HG03025 (cell line): Measurements from ENCODE around the gene TNRC6A.
"Not testable (repeated sequence)": the region's sequence is repeated elsewhere in the genome, so short reads cannot be mapped to it uniquely, and the experiment has no call there.

Experiments used
- ATAC-seq: cut with Tn5 transposase; IDR thresholded peaks from one replicate; pipeline ENCODE4 v1.9.1; 2021; ENCODE audit warnings: mild to moderate bottlenecking, moderate library complexity; ENCODE audit not compliant: unreplicated experiment, low FRiP score

Gene TNRC6A

GRCh38 chr16:24729243-24729950 is at the start of gene TNRC6A:
TSS of gene TNRC6A (plus strand) at chr16:24729651. CDS start at chr16:24729842, 191 bp downstream.
- ATAC-seq: peak; percentile 79

- ATAC-seq: no peak
Measured at GRCh38 chr16:24681793-24682192, 47.7 kb upstream of the TNRC6A start.

- ATAC-seq: no peak
Measured at GRCh38 chr16:24683250-24683649, 46.2 kb upstream of the TNRC6A start.

- no peak for ATAC-seq
Measured at GRCh38 chr16:24683847-24684493, 45.5 kb upstream of the TNRC6A start.

GRCh38 chr16:24685539-24686432 is 43.7 kb upstream of the TNRC6A start:
- ATAC-seq: no peak

DNA sequence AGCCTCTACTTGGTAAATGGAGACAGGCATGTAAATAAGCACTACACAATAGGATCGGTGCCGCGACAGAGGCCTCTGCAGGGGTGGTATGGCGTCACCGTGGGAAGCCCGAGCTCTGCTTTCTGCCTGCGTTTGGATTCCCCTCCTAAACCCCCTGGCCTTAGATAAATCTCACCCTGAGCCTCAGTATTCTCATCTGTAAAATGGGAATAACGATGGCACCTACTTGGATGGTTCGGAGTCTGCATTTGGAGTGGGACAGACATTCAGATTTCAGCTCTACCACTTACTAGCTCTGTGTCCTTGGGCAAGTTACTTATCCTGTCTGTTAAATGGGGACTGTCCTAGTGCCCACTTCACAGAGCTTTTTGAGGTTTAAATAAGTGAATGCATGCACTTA is 42.8 kb upstream of the TNRC6A start:
- no peak for ATAC-seq

DNA sequence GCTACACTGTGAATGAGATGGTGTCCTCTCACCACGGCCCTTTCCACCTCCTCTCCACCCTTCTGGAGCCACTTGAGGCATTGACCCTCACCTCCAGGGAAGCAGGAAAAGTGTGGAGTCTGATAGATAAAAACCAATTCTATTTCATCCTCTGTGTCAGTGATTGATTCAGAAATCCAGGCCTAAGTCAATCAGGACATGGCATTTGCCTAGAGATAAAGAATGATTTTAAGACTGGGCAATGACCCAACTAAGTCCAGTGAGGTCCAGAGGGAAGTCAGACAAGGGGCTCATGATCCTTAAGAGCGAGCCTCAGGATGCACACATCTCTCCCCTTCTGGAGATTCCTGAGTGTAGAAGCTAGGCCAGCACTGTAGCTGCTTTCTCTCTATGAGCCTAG is 41.1 kb upstream of the TNRC6A start:
- ATAC-seq: no peak

DNA sequence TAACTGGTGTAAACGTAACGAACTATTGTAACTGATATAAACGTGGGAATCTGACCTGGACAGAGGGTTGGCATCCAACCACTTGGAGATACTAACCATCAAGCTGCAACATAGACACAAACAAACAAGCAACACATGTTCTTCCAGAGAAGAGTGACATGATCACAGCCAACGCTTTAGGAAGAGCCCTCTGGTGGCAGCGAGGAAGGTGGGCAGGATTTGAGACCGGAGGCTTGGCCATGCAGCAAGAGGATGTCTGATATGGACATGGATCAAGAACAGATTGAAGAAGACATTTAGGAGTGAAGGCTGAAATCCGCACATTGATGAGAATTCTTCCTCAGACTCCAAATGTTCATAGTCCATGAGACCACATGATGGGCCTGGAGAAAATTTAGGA is 40.3 kb upstream of the TNRC6A start:
- no peak for ATAC-seq

- no peak for ATAC-seq
Measured at GRCh38 chr16:24692854-24693253, 36.6 kb upstream of the TNRC6A start.

GRCh38 chr16:24694931-24695330 is 34.5 kb upstream of the TNRC6A start:
- no peak for ATAC-seq

DNA sequence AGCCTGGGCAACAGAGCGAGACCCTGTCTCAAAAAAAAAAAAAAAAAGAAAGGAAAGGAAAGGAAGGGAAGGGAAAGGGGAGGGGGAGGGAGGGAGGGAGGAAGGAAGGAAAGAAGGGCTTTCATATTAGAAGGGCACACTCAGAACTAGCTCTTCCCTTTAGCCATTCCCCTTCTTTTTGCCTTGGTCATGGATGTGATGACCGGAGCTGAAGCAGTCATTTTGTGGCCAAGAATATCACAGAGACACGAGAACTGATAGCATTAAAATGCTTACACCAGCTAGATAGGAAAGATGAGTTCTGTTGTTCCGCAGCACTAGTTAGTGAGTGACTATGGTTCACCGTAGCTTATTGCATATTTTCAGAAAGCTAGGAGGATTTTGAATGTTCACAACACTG is 32.8 kb upstream of the TNRC6A start:
- no peak for ATAC-seq

DNA sequence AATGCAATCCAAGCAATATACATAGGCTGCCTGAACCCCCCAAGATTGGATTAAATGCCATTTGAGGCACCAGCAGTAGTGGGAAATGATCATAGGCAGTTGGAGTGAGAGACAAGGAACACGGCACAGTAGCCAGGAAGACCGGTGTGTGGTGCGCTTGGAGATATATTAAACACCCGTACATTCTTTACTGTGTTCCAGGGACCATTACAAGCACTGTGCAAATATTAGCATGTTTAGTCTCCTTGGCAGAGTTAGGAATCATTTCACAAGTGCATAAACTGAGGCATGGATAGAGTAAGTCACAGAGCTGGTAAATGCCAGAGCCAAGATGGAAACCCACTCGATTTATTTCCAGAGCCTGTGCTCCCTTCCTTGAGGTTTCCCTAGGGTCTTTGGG is 31.1 kb upstream of the TNRC6A start:
- ATAC-seq: no peak

GRCh38 chr16:24699151-24699723 is 30.2 kb upstream of the TNRC6A start:
- no peak for ATAC-seq

- ATAC-seq: no peak
Measured at GRCh38 chr16:24700549-24701392, 28.7 kb upstream of the TNRC6A start.

- no peak for ATAC-seq
Measured at GRCh38 chr16:24701521-24701951, 27.9 kb upstream of the TNRC6A start.

DNA sequence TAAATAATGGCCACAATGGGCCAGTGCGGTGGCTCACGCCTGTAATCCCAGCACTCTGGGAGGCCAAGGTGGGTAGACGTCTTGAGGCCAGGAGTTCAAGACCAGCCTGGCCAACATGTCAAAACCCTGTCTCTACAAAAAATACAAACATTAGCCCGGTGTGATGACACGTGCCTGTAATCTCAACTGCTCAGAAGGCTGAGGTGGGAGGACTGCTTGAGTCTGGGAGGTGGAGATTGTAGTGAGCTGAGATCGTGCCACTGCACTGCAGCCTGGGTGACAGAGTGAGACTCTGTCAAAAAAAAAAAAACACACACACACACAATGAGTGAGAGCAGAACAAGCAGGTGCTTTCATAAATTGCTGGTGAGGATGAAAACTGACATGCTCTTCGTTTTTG is 21.7 kb upstream of the TNRC6A start:
- ATAC-seq: not testable (repeated sequence)

- no peak for ATAC-seq
Measured at GRCh38 chr16:24713379-24713778, 16.1 kb upstream of the TNRC6A start.

- ATAC-seq: no peak
Measured at GRCh38 chr16:24717411-24717810, 12.0 kb upstream of the TNRC6A start.

GRCh38 chr16:24718967-24719521 is 10.4 kb upstream of the TNRC6A start:
- no peak for ATAC-seq

DNA sequence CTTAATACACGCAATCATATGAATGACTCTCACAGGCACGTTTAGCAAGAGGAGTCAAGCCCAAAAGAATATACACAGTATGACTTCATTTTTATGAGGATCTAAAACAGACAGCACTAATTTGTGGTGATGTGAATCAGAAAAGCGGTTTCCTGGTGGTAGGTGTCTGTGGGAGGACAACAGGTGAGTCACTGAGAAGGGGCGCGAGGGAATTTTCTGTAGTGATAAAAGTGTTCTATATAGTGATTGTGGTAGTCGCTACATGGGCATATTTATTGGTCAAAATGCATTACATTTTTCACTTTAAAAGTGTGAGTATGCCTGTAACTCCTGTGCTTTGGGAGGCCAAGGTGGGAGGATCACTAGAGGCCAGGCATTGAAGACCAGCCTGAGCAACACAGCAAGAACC is 7.6 kb upstream of the TNRC6A start:
- ATAC-seq: no peak
